GM19025 (cell line): ENCODE data around the gene G6PC3.

Experiments
- ATAC-seq: cut with Tn5 transposase; IDR thresholded peaks from one replicate; pipeline ENCODE4 v1.9.1; 2021; ENCODE audit warnings: mild to moderate bottlenecking, low read depth, moderate library complexity; ENCODE audit not compliant: unreplicated experiment

The G6PC3 gene

GRCh38 chr17:44120851-44121605 is 50.5 kb downstream of the G6PC3 start:
- ATAC-seq, result no peak

GRCh38 chr17:44121997-44122815 is 51.7 kb downstream of the G6PC3 start:
- no peak for ATAC-seq

DNA sequence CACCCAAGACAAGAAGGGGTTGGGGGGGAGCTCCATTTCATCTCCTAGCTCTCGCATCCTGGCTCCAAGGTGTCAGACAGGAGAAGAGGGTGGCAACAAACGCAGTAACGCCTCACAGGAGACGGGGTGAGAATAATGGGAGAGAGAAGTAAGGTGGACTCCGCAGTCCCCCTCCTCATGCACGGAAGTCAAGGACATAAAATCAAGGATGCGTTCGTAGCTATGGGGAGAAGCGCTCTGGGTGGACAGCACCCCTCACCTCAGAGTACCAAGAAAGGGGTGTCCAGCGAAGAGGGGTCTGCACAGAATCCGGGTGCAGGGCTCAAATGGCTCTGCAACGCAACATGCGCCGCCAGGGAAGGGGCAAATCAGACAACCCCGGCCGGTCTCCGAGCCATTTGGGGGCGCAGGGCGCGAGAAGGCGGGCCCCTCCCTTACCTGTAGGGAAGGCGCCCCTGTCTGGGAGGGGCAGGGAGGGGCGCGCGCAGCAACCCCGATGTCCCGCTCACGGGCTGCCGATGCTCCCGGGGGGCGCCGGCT is 52.4 kb downstream of the G6PC3 start:
- ATAC-seq, result peak; percentile 21

GRCh38 chr17:44123356-44124117 is 53.0 kb downstream of the G6PC3 start, which contains the start of gene HDAC5:
Gene HDAC5, minus strand, starts transcription at chr17:44123641. Its CDS starts 6,126 bp downstream, at chr17:44117515.
- ATAC-seq, result peak; percentile 86

- no peak for ATAC-seq
Measured at GRCh38 chr17:44124118-44124438, 53.5 kb downstream of the G6PC3 start.
